IMR-90 (cell line): Measurements from ENCODE around the gene HECTD2. TPM values are rescaled to one million over a fixed set of nuclear protein-coding genes. Genes with fewer than 3 reads are reported as not detected.

Experiments
- ATAC-seq: fragments of 200-7000 bp; cut with Tn5 transposase; 2 replicates; pipeline ENCODE4 v1.9.1; 2020; ENCODE audit warnings: low read depth, mild to moderate bottlenecking, moderate library complexity
- BruUV-seq: library from RNA; stranded (reverse); fragments of 400-500 nt; replicated peaks from 2 replicates; lab custom pipeline; 2021; lab: Mats Ljungman, UMichigan
- CTCF ChIA-PET: fragments of 300-600 bp; formaldehyde crosslinking; extraction: SDS; loops from one replicate; lab custom pipeline; 2021; ENCODE audit warnings: antibody characterized with exemption; lab: Yijun Ruan, JAX
- POLR2A ChIA-PET: fragments of 300-600 bp; sonication (Branson Sonifier 250); formaldehyde crosslinking; loops from one replicate; lab custom pipeline; 2022; ENCODE audit warnings: antibody characterized with exemption; ENCODE audit not compliant: unreplicated experiment; lab: Charles Lee
- DNase-seq: peaks from one replicate; pipeline ENCODE4 v3.0.0; 2013
- H2AFZ ChIP-seq: replicated peaks from 2 replicates; pipeline ENCODE3; 2013; ENCODE audit warnings: low read length, mild to moderate bottlenecking; ENCODE audit not compliant: poor library complexity
- H2AK5ac ChIP-seq: 2 replicates; pipeline ENCODE4 v1.6.1; 2013; ENCODE audit warnings: low read depth, low read length, inconsistent platforms
- H2AK9ac ChIP-seq: replicated peaks from 2 replicates; pipeline ENCODE3; 2013; ENCODE audit warnings: mild to moderate bottlenecking, low read depth, low read length, moderate library complexity; ENCODE audit not compliant: poor library complexity
- H2BK120ac ChIP-seq: 2 replicates; pipeline ENCODE4 v1.6.1; 2013; ENCODE audit warnings: low read depth, low read length, inconsistent platforms
- H2BK15ac ChIP-seq: 3 replicates; pipeline ENCODE4 v1.6.1; 2013; ENCODE audit warnings: low read depth, low read length, inconsistent platforms
- H2BK20ac ChIP-seq: 2 replicates; pipeline ENCODE4 v1.6.1; 2013; ENCODE audit warnings: low read depth, mild to moderate bottlenecking, inconsistent platforms, low read length, moderate library complexity
- H2BK5ac ChIP-seq: 2 replicates; pipeline ENCODE4 v1.6.1; 2013; ENCODE audit warnings: mild to moderate bottlenecking, low read depth, low read length, inconsistent platforms; ENCODE audit not compliant: poor library complexity, severe bottlenecking
- H3K14ac ChIP-seq: replicated peaks from 2 replicates; pipeline ENCODE4 v1.6.1; 2013; ENCODE audit warnings: low read depth, low read length, inconsistent platforms
- H3K18ac ChIP-seq: 2 replicates; pipeline ENCODE4 v1.6.1; 2013; ENCODE audit warnings: low read depth, low read length, control low read depth
- H3K23ac ChIP-seq: 2 replicates; pipeline ENCODE4 v1.6.1; 2013; ENCODE audit warnings: low read depth, low read length, inconsistent platforms
- H3K27ac ChIP-seq: 2 replicates; pipeline ENCODE4 v1.5.1; 2013; ENCODE audit warnings: mild to moderate bottlenecking, control low read depth, low read length; ENCODE audit not compliant: insufficient read depth
- H3K27me3 ChIP-seq: 2 replicates; pipeline ENCODE4 v1.6.1; 2013; ENCODE audit warnings: low read length; ENCODE audit not compliant: control insufficient read depth, insufficient read depth
- H3K36me3 ChIP-seq: 2 replicates; pipeline ENCODE4 v1.6.1; 2013; ENCODE audit warnings: low read length, mixed read lengths; ENCODE audit not compliant: control insufficient read depth, insufficient read depth
- H3K4ac ChIP-seq: 2 replicates; pipeline ENCODE4 v1.6.1; 2013; ENCODE audit warnings: low read depth, low read length, inconsistent platforms
- H3K4me1 ChIP-seq: 2 replicates; pipeline ENCODE4 v1.6.1; 2013; ENCODE audit warnings: low read length, mixed read lengths; ENCODE audit not compliant: control insufficient read depth, insufficient read depth
- H3K4me2 ChIP-seq: 2 replicates; pipeline ENCODE4 v1.6.1; 2013; ENCODE audit warnings: low read depth, mild to moderate bottlenecking, control low read depth, low read length, moderate library complexity
- H3K4me3 ChIP-seq: 2 replicates; pipeline ENCODE4 v1.5.1; 2013; ENCODE audit warnings: low read depth, mild to moderate bottlenecking, control low read depth, low read length, moderate library complexity; ENCODE audit not compliant: insufficient read depth
- H3K56ac ChIP-seq: 2 replicates; pipeline ENCODE4 v1.6.1; 2013; ENCODE audit warnings: low read length, inconsistent platforms; ENCODE audit not compliant: insufficient read depth; ENCODE audit errors: extremely low read depth
- H3K79me1 ChIP-seq, 2 experiments: 2 replicates each; pipeline ENCODE4 v1.6.1; 2013; ENCODE audit warnings: low read length in 2 of 2, inconsistent platforms in 1 of 2, low read depth in 1 of 2
- H3K9ac ChIP-seq: 2 replicates; pipeline ENCODE4 v1.6.1; 2013; ENCODE audit warnings: low read depth, low read length, control low read depth
- H3K9me1 ChIP-seq: 2 replicates; pipeline ENCODE4 v1.6.1; 2013; ENCODE audit warnings: low read length, inconsistent platforms; ENCODE audit not compliant: insufficient read depth
- H3K9me3 ChIP-seq: 2 replicates; pipeline ENCODE4 v1.6.1; 2013; ENCODE audit warnings: low read length; ENCODE audit not compliant: control insufficient read depth, insufficient read depth
- H4K20me1 ChIP-seq: 2 replicates; pipeline ENCODE4 v1.6.1; 2013; ENCODE audit warnings: low read length, inconsistent platforms; ENCODE audit not compliant: insufficient read depth
- H4K5ac ChIP-seq: 2 replicates; pipeline ENCODE4 v1.6.1; 2013; ENCODE audit warnings: mild to moderate bottlenecking, low read depth, low read length, control low read depth
- H4K8ac ChIP-seq, 2 experiments: 2 replicates each; pipeline ENCODE4 v1.6.1; 2013; ENCODE audit warnings: low read depth in 2 of 2, low read length in 2 of 2, control low read depth in 1 of 2, inconsistent platforms in 1 of 2
- H4K91ac ChIP-seq: 2 replicates; pipeline ENCODE4 v1.6.1; 2013; ENCODE audit warnings: low read depth, low read length, inconsistent platforms; ENCODE audit not compliant: insufficient read depth
- BHLHE40 ChIP-seq: fragments of 150-350 bp; IDR thresholded peaks from 2 replicates; pipeline ENCODE4 v1.6.1; 2016; ENCODE audit warnings: mild to moderate bottlenecking, low read depth, low read length
- CEBPB ChIP-seq: IDR thresholded peaks from 2 replicates; pipeline ENCODE4 v1.6.1; 2012; ENCODE audit warnings: low read depth, low read length, improper control_type of control experiment
- CHD1 ChIP-seq: IDR thresholded peaks from 2 replicates; pipeline ENCODE4 v1.6.1; 2012; ENCODE audit warnings: low read depth, low read length, improper control_type of control experiment
- CTCF ChIP-seq: conservative IDR thresholded peaks from 2 replicates; pipeline ENCODE4 v1.5.1; 2012; ENCODE audit warnings: mild to moderate bottlenecking, low read depth, low read length, improper control_type of control experiment
- ELK1 ChIP-seq: fragments of 150-350 bp; IDR thresholded peaks from 2 replicates; pipeline ENCODE4 v1.6.1; 2016; ENCODE audit warnings: low read depth, mild to moderate bottlenecking, low read length, moderate library complexity, borderline replicate concordance
- FOS ChIP-seq: fragments of 150-350 bp; IDR thresholded peaks from 2 replicates; pipeline ENCODE4 v1.6.1; 2016; ENCODE audit warnings: low read depth, low read length
- MAFK ChIP-seq: IDR thresholded peaks from 2 replicates; pipeline ENCODE4 v1.6.1; 2012; ENCODE audit warnings: low read depth, low read length, improper control_type of control experiment
- MAZ ChIP-seq: IDR thresholded peaks from 2 replicates; pipeline ENCODE4 v1.6.1; 2012; ENCODE audit warnings: low read depth, mild to moderate bottlenecking, low read length, improper control_type of control experiment, moderate library complexity, borderline replicate concordance
- MXI1 ChIP-seq: IDR thresholded peaks from 2 replicates; pipeline ENCODE4 v1.6.1; 2012; ENCODE audit warnings: low read depth, mild to moderate bottlenecking, low read length, moderate library complexity, borderline replicate concordance
- NFE2L2 ChIP-seq: fragments of 150-350 bp; IDR thresholded peaks from 2 replicates; pipeline ENCODE4 v1.6.1; 2016; ENCODE audit warnings: low read depth, mild to moderate bottlenecking, low read length
- POLR2A ChIP-seq: IDR thresholded peaks from 2 replicates; pipeline ENCODE4 v1.6.1; 2012; ENCODE audit warnings: mild to moderate bottlenecking, low read depth, low read length
- RAD21 ChIP-seq: IDR thresholded peaks from 2 replicates; pipeline ENCODE4 v1.6.1; 2012; ENCODE audit warnings: low read length, improper control_type of control experiment
- RCOR1 ChIP-seq: IDR thresholded peaks from 2 replicates; pipeline ENCODE4 v1.6.1; 2012; ENCODE audit warnings: mild to moderate bottlenecking, low read length, improper control_type of control experiment; ENCODE audit not compliant: insufficient replicate concordance
- RFX5 ChIP-seq: IDR thresholded peaks from 2 replicates; pipeline ENCODE4 v1.8.0; 2012; ENCODE audit warnings: low read depth, mild to moderate bottlenecking, low read length, moderate library complexity
- SMC3 ChIP-seq: fragments of 150-350 bp; IDR thresholded peaks from 2 replicates; pipeline ENCODE4 v1.6.1; 2016; ENCODE audit warnings: low read depth, mild to moderate bottlenecking, antibody characterized with exemption, low read length, moderate library complexity
- USF2 ChIP-seq: fragments of 150-350 bp; IDR thresholded peaks from 2 replicates; pipeline ENCODE4 v1.6.1; 2017; ENCODE audit warnings: mild to moderate bottlenecking, antibody characterized with exemption, low read length, low read depth
- WGBS, 2 experiments: methylation state at CpG; one replicate each; pipeline versions ENCODE4 v1.1.5 to v1.1.7; 2013; ENCODE audit warnings: missing lambda C conversion rate in 2 of 2; ENCODE audit not compliant: insufficient read length in 1 of 2; ENCODE audit errors: extremely low coverage in 2 of 2; 5-methylcytosine and 5-hydroxymethylcytosine counted together
- dilution Hi-C: fragments of 300-500 bp; cut with HindIII; formaldehyde crosslinking; loops from one replicate; pipeline ENCODE4 v1.14.3; 2018; ENCODE audit warnings: low sequenced_read_pairs; ENCODE audit not compliant: unreplicated experiment
- in situ Hi-C: fragments of 300-500 bp; cut with MboI; formaldehyde crosslinking; loops from 3 replicates; pipeline ENCODE4 v1.14.3; 2019; ENCODE audit warnings: low sequenced_read_pairs, inconsistent platforms, mixed read lengths
- intact Hi-C: fragments of 100-400 bp; cut with micrococcal nuclease; formaldehyde crosslinking; loops from 2 replicates; pipeline ENCODE4 v1.10.0; 2022
- polyA plus RNA-seq, 3 experiments: library from polyadenylated mRNA; depleted of rRNA; stranded (reverse); fragments of >200 nt; gene quantifications; 2 replicates each; pipeline ENCODE4 v1.2.3, GENCODE V29; 2012; ENCODE audit warnings: low replicate concordance in 1 of 3
- total RNA-seq: library from RNA; depleted of rRNA; stranded (reverse); fragments of >200 nt; gene quantifications from 2 replicates; pipeline ENCODE4 v1.2.3, GENCODE V29; 2012

HECTD2 gene
- total and polyA plus RNA-seq, 2 of the 4 experiments (the other 2 are of a cell fraction): 5.2 to 5.9 TPM

- ATAC-seq (no peak), DNase-seq (no peak)
- H3K14ac ChIP-seq: no peak overlapping the region
- no peak overlapping the region for H2BK5ac ChIP-seq
- H3K56ac ChIP-seq: no peak overlapping the region
- H3K23ac ChIP-seq: no peak overlapping the region
- no peak overlapping the region for H3K4ac ChIP-seq
- no peak overlapping the region for H4K5ac ChIP-seq
- dilution Hi-C loops (no loop called here), intact Hi-C loops (no loop called here), in situ Hi-C loops (no loop called here)
- no peaks in the 10 kb centered on the region for H4K20me1 ChIP-seq
- no peak overlapping the region for H3K4me3 ChIP-seq
- H3K9me3 ChIP-seq: no peaks in the 10 kb centered on the region
- H3K9me1 ChIP-seq: no peaks in the 10 kb centered on the region
- H3K79me1 ChIP-seq: no peaks in the 10 kb centered on the region
- H3K4me1 ChIP-seq: peaks cover 3% of the 10 kb centered on the region; the same call in 1 of the 2 replicates
- no peaks in the 10 kb centered on the region for H3K27me3 ChIP-seq
- H2AFZ ChIP-seq: no peak overlapping the region
- H4K8ac ChIP-seq: no peak overlapping the region
- H3K27ac ChIP-seq: no peak overlapping the region
- H3K9ac ChIP-seq: no peak overlapping the region
- no peak overlapping the region for H3K18ac ChIP-seq
- no peaks in the 10 kb centered on the region for H3K36me3 ChIP-seq
- ChIA-PET POLR2A (no interaction called here), CTCF (no interaction called here)
- H2AK5ac ChIP-seq: no peak overlapping the region
- H2BK20ac ChIP-seq: no peak overlapping the region
- H3K4me2 ChIP-seq: no peak overlapping the region
- BruUV-seq: no TSS peak
- no peak overlapping the region for H2BK15ac ChIP-seq
- TF ChIP-seq RCOR1 (no peak), MAFK (no peak), RFX5 (no peak), SMC3 (no peak), POLR2A (no peak), CEBPB (no peak), MAZ (no peak), RAD21 (no peak), NFE2L2 (no peak), USF2 (no peak), FOS (no peak), ELK1 (no peak), BHLHE40 (no peak), CTCF (no peak), MXI1 (no peak), CHD1 (no peak)
- no CpG with 5 or more reads among the region's 2 CpGs for WGBS, 2 experiments
- no peak overlapping the region for H2AK9ac ChIP-seq
- H2BK120ac ChIP-seq: no peak overlapping the region
- no peak overlapping the region; the same call in 1 of the 2 replicates for H4K91ac ChIP-seq
Measured at GRCh38 chr10:91562839-91563581, 152.9 kb downstream of the HECTD2 start.
